Measurements from ENCODE around the gene PRRT1B.

PRRT1B gene

GRCh38 chr9:131545003-131545785 lies at the start of gene PRRT1B:
Gene PRRT1B (plus strand): TSS chr9:131545523. CDS start chr9:131545616, 93 bp downstream.
- H3K27me3 ChIP-seq (replicated peaks), result peaks cover 27% of the 10 kb centered on the region
- DNase-seq, result no peak
- no peak within 1 kb of the TSS for H3K4me3 ChIP-seq (ENCODE audit: low read depth, low read length)
- in situ Hi-C loops (cut with HindIII; ENCODE audit: low pct_ligation_motif_present, low sequenced_read_pairs), result no loop called here
- TF ChIP-seq CTCF (IDR thresholded peaks at IDR 0.05; ENCODE audit: low read depth, low read length, missing control alignments), result no peak
- no peaks in the 10 kb centered on the region for H3K36me3 ChIP-seq (replicated peaks)
- no peak within 1 kb of the TSS for H3K27ac ChIP-seq

GRCh38 chr9:131495785-131496184 lies 49.5 kb upstream of the PRRT1B start:
- Histone ChIP-seq H3K4me3 (ENCODE audit: low read depth, low read length) (no peak overlapping the region), H3K36me3 (replicated peaks) (peaks cover 85% of the 10 kb centered on the region), H3K27me3 (replicated peaks) (no peaks in the 10 kb centered on the region), H3K27ac (no peak overlapping the region)
- in situ Hi-C loops (cut with HindIII; ENCODE audit: low pct_ligation_motif_present, low sequenced_read_pairs), result no loop called here
- no peak for DNase-seq
- no peak for TF ChIP-seq CTCF (IDR thresholded peaks at IDR 0.05; ENCODE audit: low read depth, low read length, missing control alignments)

GRCh38 chr9:131496844-131497405 lies 48.4 kb upstream of the PRRT1B start:
- Histone ChIP-seq H3K36me3 (replicated peaks) (peaks cover 74% of the 10 kb centered on the region), H3K27ac (no peak overlapping the region), H3K27me3 (replicated peaks) (no peaks in the 10 kb centered on the region), H3K4me3 (ENCODE audit: low read depth, low read length) (no peak overlapping the region)
- in situ Hi-C loops (cut with HindIII; ENCODE audit: low pct_ligation_motif_present, low sequenced_read_pairs), result no loop called here
- no peak for TF ChIP-seq CTCF (IDR thresholded peaks at IDR 0.05; ENCODE audit: low read depth, low read length, missing control alignments)
- no peak for DNase-seq

- peaks cover 51% of the 10 kb centered on the region for H3K36me3 ChIP-seq (replicated peaks)
- no peak for DNase-seq
- no peak overlapping the region for H3K27ac ChIP-seq
- no peak overlapping the region for H3K4me3 ChIP-seq (ENCODE audit: low read depth, low read length)
- TF ChIP-seq CTCF (IDR thresholded peaks at IDR 0.05; ENCODE audit: low read depth, low read length, missing control alignments), result no peak
- in situ Hi-C loops (cut with HindIII; ENCODE audit: low pct_ligation_motif_present, low sequenced_read_pairs), result no loop called here
- no peaks in the 10 kb centered on the region for H3K27me3 ChIP-seq (replicated peaks)
Observed at GRCh38 chr9:131499254-131499767, 46.0 kb upstream of the PRRT1B start.

GRCh38 chr9:131500377-131500776 lies 44.9 kb upstream of the PRRT1B start:
- H3K27me3 ChIP-seq (replicated peaks), result no peaks in the 10 kb centered on the region
- peaks cover 42% of the 10 kb centered on the region for H3K36me3 ChIP-seq (replicated peaks)
- H3K4me3 ChIP-seq (ENCODE audit: low read depth, low read length), result no peak overlapping the region
- DNase-seq, result no peak
- in situ Hi-C loops (cut with HindIII; ENCODE audit: low pct_ligation_motif_present, low sequenced_read_pairs), result no loop called here
- no peak overlapping the region for H3K27ac ChIP-seq
- no peak for TF ChIP-seq CTCF (IDR thresholded peaks at IDR 0.05; ENCODE audit: low read depth, low read length, missing control alignments)

Measured in brain microvascular endothelial cell (primary cell).